ENCODE data around the gene CDCP2. TPM values are rescaled to one million over a fixed set of nuclear protein-coding genes. Genes with fewer than 3 reads are reported as not detected.

The CDCP2 gene
- total and polyA plus RNA-seq, 3 donors from 2014 or later: 0.06 to 0.24 (median 0.20) TPM

GRCh38 chr1:54122992-54123391 lies 29.8 kb downstream of the CDCP2 start:
- H3K4me3 ChIP-seq: no peak overlapping the region
- H3K4me1 ChIP-seq: peaks cover 12% of the 10 kb centered on the region
- WGBS, 2 donors: 89 to 96% methylated on average over 4 to 8 of the region's 8 CpGs
- intact Hi-C loops (cut with DNase I; ENCODE audit: low total_unique reads): loop anchor here (10.0 kb wide), 2 partner anchors 282 to 362 kb away; partner anchors contain the start of gene SSBP3
- TF ChIP-seq POLR2A (IDR thresholded peaks at IDR 0.05): no peak
- TF ChIP-seq CTCF (IDR thresholded peaks at IDR 0.05): no peak
- no peaks in the 10 kb centered on the region for H3K36me3 ChIP-seq (ENCODE audit: low read depth, missing control alignments)
- no peak overlapping the region for H3K27ac ChIP-seq
- H3K27me3 ChIP-seq: no peaks in the 10 kb centered on the region
- DNase-seq: no peak
- H3K9me3 ChIP-seq: no peaks in the 10 kb centered on the region

- Histone ChIP-seq H3K4me3 (peak overlapping the region; percentile 12 to 30), H3K4me1 (peaks cover 12% of the 10 kb centered on the region), H3K36me3 (ENCODE audit: low read depth, missing control alignments) (no peaks in the 10 kb centered on the region), H3K27me3 (no peaks in the 10 kb centered on the region), H3K27ac (no peak overlapping the region), H3K9me3 (no peaks in the 10 kb centered on the region)
- no peak for TF ChIP-seq CTCF (IDR thresholded peaks at IDR 0.05)
- TF ChIP-seq POLR2A (IDR thresholded peaks at IDR 0.05): no peak
- WGBS, 2 donors: 36 to 44% methylated on average over 14 of the region's 14 CpGs
- intact Hi-C loops (cut with DNase I; ENCODE audit: low total_unique reads): loop anchor here (10.0 kb wide), 2 partner anchors 283 to 363 kb away; partner anchors contain the start of gene SSBP3
- DNase-seq: peak; percentile 27
Measured at GRCh38 chr1:54122135-54122751, 30.6 kb downstream of the CDCP2 start.

- no peaks in the 10 kb centered on the region for H3K36me3 ChIP-seq (ENCODE audit: low read depth, missing control alignments)
- 5% methylated on average over 26 to 36 of the region's 36 CpGs for WGBS, 2 donors
- peak overlapping the region in 1 of 2 donors; percentile 7 for H3K27ac ChIP-seq
- H3K4me3 ChIP-seq: peak overlapping the region; percentile 12 to 30
- intact Hi-C loops (cut with DNase I; ENCODE audit: low total_unique reads): loop anchor here (10.0 kb wide), 2 partner anchors 283 to 363 kb away; partner anchors contain the start of gene SSBP3
- DNase-seq: peak; percentile 85
- H3K9me3 ChIP-seq: no peaks in the 10 kb centered on the region
- peak; percentile 51 to 75 (median 66) for TF ChIP-seq CTCF (IDR thresholded peaks at IDR 0.05)
- no peak for TF ChIP-seq POLR2A (IDR thresholded peaks at IDR 0.05)
- H3K4me1 ChIP-seq: peaks cover 12% of the 10 kb centered on the region
- H3K27me3 ChIP-seq: no peaks in the 10 kb centered on the region
Measured at GRCh38 chr1:54121482-54122134, 31.2 kb downstream of the CDCP2 start.

- no peak for TF ChIP-seq POLR2A (IDR thresholded peaks at IDR 0.05)
- TF ChIP-seq CTCF (IDR thresholded peaks at IDR 0.05): no peak
- H3K9me3 ChIP-seq: no peaks in the 10 kb centered on the region
- peak overlapping the region in 1 of 2 donors; percentile 7 for H3K27ac ChIP-seq
- intact Hi-C loops (cut with DNase I; ENCODE audit: low total_unique reads): loop anchor here (10.0 kb wide), 2 partner anchors 284 to 364 kb away; partner anchors contain the start of gene SSBP3
- H3K4me1 ChIP-seq: peaks cover 12% of the 10 kb centered on the region
- DNase-seq: no peak
- H3K4me3 ChIP-seq: peak overlapping the region; percentile 12 to 30
- WGBS, 2 donors: 41 to 47% methylated on average over 30 to 33 of the region's 33 CpGs
- H3K27me3 ChIP-seq: no peaks in the 10 kb centered on the region
- H3K36me3 ChIP-seq (ENCODE audit: low read depth, missing control alignments): no peaks in the 10 kb centered on the region
Measured at GRCh38 chr1:54120698-54121481, 31.9 kb downstream of the CDCP2 start.
